Measurements from ENCODE around the gene GRPEL1.

GRCh38 chr4:7040765-7041164 is 27.1 kb downstream of the GRPEL1 start:
- TF ChIP-seq, protein P1, sequence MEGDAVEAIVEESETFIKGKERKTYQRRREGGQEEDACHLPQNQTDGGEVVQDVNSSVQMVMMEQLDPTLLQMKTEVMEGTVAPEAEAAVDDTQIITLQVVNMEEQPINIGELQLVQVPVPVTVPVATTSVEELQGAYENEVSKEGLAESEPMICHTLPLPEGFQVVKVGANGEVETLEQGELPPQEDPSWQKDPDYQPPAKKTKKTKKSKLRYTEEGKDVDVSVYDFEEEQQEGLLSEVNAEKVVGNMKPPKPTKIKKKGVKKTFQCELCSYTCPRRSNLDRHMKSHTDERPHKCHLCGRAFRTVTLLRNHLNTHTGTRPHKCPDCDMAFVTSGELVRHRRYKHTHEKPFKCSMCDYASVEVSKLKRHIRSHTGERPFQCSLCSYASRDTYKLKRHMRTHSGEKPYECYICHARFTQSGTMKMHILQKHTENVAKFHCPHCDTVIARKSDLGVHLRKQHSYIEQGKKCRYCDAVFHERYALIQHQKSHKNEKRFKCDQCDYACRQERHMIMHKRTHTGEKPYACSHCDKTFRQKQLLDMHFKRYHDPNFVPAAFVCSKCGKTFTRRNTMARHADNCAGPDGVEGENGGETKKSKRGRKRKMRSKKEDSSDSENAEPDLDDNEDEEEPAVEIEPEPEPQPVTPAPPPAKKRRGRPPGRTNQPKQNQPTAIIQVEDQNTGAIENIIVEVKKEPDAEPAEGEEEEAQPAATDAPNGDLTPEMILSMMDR (IDR thresholded peaks at IDR 0.05) = no peak
- TF ChIP-seq POLR2A (IDR thresholded peaks at IDR 0.05) = no peak
